Measurements from ENCODE around the gene PDE4D. TPM values are rescaled to one million over a fixed set of nuclear protein-coding genes. Genes with fewer than 3 reads are reported as not detected.
A peak's percentile ranks its signal among the peaks of the same experiment; 100 is the strongest.

Gene PDE4D
- total and polyA plus RNA-seq, 2 experiments from 2014 or later, result 4.3 to 9.7 TPM

DNA sequence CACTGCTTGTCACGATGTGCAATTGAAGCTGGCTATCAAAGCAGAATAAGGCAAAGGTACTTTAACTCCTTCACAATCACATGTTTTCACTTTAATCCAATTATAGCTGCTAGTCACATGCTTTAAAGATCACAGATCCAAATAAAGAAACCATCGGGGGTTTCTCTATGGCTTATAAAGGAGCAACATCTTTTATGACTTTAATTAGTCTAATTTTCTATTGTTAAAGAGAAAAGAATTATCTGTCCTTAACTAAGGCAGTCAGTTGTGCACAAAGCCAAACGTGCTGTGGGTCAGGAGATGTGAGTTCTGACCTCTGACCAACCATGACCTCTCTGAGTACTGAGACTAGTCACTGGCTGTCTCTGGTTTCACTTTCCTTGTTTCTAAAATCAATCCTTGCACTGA, 749.6 kb downstream of the PDE4D start:
- TF ChIP-seq EZH2phosphoT487 (IDR thresholded peaks at IDR 0.05; ENCODE audit: insufficient read depth, low read depth) (no peak), EZH2 (IDR thresholded peaks at IDR 0.05; ENCODE audit: insufficient read depth, poor library complexity, severe bottlenecking) (no peak)
- Histone ChIP-seq H3K36me3 (ENCODE audit: low read depth) (no peaks in the 10 kb centered on the region), H3K4me2 (ENCODE audit: unreplicated experiment) (peak overlapping the region; percentile 4), H3K79me2 (ENCODE audit: insufficient read depth) (no peaks in the 10 kb centered on the region), H3K9me3 (ENCODE audit: low read depth) (no peaks in the 10 kb centered on the region), H3K9me2 (ENCODE audit: insufficient read depth) (no peaks in the 10 kb centered on the region), H3K4me3 (no peak overlapping the region), H3K27ac (no peak overlapping the region), H3F3A (ENCODE audit: insufficient read depth) (no peaks in the 10 kb centered on the region), H3K9ac (no peak overlapping the region), H4K20me1 (ENCODE audit: insufficient read depth) (no peaks in the 10 kb centered on the region), H2AFZ (peak overlapping the region; percentile 24; the same call in 1 of the 2 replicates), H3K4me1 (ENCODE audit: insufficient read depth) (no peaks in the 10 kb centered on the region), H3K27me3 (replicated peaks; ENCODE audit: insufficient read depth) (no peaks in the 10 kb centered on the region)
- DNase-seq, result no peak
- in situ Hi-C loops (cut with MboI), result no loop called here
- 40 to 47% methylated on average over 3 of the region's 3 CpGs for WGBS, 2 experiments (ENCODE audit: low coverage in 1 of 2, low lambda C conversion rate in 2 of 2, missing lambda C conversion rate in 2 of 2)

DNA sequence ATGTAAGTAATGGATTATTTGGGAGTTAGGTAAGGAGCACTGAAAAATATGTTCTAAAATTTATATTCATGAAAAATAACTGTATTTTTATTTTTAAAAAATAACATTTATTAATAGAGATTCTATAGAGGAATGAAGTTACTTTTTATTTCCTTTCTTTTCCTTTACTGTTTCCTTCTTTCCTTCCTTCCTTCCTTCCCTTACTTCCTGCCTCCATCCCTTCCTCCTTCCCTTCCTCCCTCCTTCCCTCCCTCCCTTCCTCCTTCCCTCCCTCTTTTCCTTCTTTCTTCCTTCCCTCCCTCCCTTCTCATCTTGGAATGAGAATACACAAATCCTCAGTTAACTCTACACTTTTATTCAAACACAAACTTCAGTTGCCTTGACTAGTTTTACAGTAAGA, 750.6 kb downstream of the PDE4D start:
- Histone ChIP-seq H3F3A (ENCODE audit: insufficient read depth) (no peaks in the 10 kb centered on the region), H3K27me3 (replicated peaks; ENCODE audit: insufficient read depth) (no peaks in the 10 kb centered on the region), H3K27ac (no peak overlapping the region), H3K4me3 (no peak overlapping the region), H2AFZ (no peak overlapping the region), H3K79me2 (ENCODE audit: insufficient read depth) (no peaks in the 10 kb centered on the region), H3K4me2 (ENCODE audit: unreplicated experiment) (no peak overlapping the region), H3K9me2 (ENCODE audit: insufficient read depth) (no peaks in the 10 kb centered on the region), H3K36me3 (ENCODE audit: low read depth) (no peaks in the 10 kb centered on the region), H3K4me1 (ENCODE audit: insufficient read depth) (no peaks in the 10 kb centered on the region), H3K9ac (no peak overlapping the region), H3K9me3 (ENCODE audit: low read depth) (no peaks in the 10 kb centered on the region), H4K20me1 (ENCODE audit: insufficient read depth) (no peaks in the 10 kb centered on the region)
- TF ChIP-seq EZH2 (IDR thresholded peaks at IDR 0.05; ENCODE audit: insufficient read depth, poor library complexity, severe bottlenecking) (no peak), EZH2phosphoT487 (IDR thresholded peaks at IDR 0.05; ENCODE audit: insufficient read depth, low read depth) (no peak)
- no peak for DNase-seq
- in situ Hi-C loops (cut with MboI), result no loop called here

DNA sequence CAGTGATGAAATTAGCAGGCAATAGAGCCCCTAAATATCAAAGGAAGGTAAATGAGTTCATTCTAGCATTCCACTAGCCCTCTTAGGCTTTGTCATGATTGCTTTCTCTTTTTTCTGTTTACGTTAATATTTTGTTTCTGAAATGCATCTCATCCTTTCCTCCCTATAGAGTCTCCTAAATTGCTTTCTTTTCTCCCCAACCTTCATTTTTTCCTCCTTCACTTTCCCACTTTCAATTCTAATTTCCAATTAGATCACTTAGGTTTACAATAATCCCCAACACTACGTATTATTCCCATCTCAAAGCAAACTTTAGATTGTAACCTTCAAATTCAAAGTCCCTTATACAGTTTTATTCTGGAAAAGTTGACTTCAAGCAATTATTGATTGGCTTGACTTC, 751.4 kb downstream of the PDE4D start:
- Histone ChIP-seq H3K27ac (no peak overlapping the region), H2AFZ (no peak overlapping the region), H3K9me3 (ENCODE audit: low read depth) (no peaks in the 10 kb centered on the region), H3K36me3 (ENCODE audit: low read depth) (no peaks in the 10 kb centered on the region), H3K9me2 (ENCODE audit: insufficient read depth) (no peaks in the 10 kb centered on the region), H4K20me1 (ENCODE audit: insufficient read depth) (no peaks in the 10 kb centered on the region), H3K4me3 (no peak overlapping the region), H3K9ac (no peak overlapping the region), H3K4me2 (ENCODE audit: unreplicated experiment) (no peak overlapping the region), H3K4me1 (ENCODE audit: insufficient read depth) (no peaks in the 10 kb centered on the region), H3F3A (ENCODE audit: insufficient read depth) (no peaks in the 10 kb centered on the region), H3K79me2 (ENCODE audit: insufficient read depth) (no peaks in the 10 kb centered on the region), H3K27me3 (replicated peaks; ENCODE audit: insufficient read depth) (no peaks in the 10 kb centered on the region)
- 95 to 96% methylated on average over 2 of the region's 2 CpGs for WGBS, 2 experiments (ENCODE audit: low coverage in 1 of 2, low lambda C conversion rate in 2 of 2, missing lambda C conversion rate in 2 of 2)
- no peak for DNase-seq
- TF ChIP-seq EZH2 (IDR thresholded peaks at IDR 0.05; ENCODE audit: insufficient read depth, poor library complexity, severe bottlenecking) (no peak), EZH2phosphoT487 (IDR thresholded peaks at IDR 0.05; ENCODE audit: insufficient read depth, low read depth) (no peak)
- in situ Hi-C loops (cut with MboI), result no loop called here

DNA sequence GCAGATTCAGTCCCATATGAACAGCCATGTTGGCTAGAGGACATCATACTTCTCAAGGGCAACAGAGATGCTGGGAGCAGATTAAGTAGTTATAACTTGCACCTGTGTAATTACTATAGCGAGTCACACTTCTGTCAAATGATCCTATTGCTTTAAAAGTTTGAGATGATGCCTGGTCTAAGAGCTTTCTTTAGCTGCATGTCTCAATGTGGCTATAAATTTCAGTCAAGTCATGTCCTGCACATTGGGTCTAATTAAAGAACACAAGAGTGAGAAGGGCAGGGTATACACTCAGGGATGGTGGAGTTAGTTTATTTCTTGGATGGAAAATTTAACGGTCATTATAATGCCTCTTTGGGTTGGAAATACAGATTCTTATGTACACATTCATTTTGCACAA, 753.4 kb downstream of the PDE4D start:
- Histone ChIP-seq H3K27ac (no peak overlapping the region), H4K20me1 (ENCODE audit: insufficient read depth) (no peaks in the 10 kb centered on the region), H3F3A (ENCODE audit: insufficient read depth) (no peaks in the 10 kb centered on the region), H3K9me3 (ENCODE audit: low read depth) (no peaks in the 10 kb centered on the region), H3K27me3 (replicated peaks; ENCODE audit: insufficient read depth) (no peaks in the 10 kb centered on the region), H3K79me2 (ENCODE audit: insufficient read depth) (no peaks in the 10 kb centered on the region), H3K4me3 (no peak overlapping the region), H3K9ac (no peak overlapping the region), H3K4me1 (ENCODE audit: insufficient read depth) (no peaks in the 10 kb centered on the region), H3K4me2 (ENCODE audit: unreplicated experiment) (no peak overlapping the region), H2AFZ (no peak overlapping the region), H3K9me2 (ENCODE audit: insufficient read depth) (no peaks in the 10 kb centered on the region), H3K36me3 (ENCODE audit: low read depth) (no peaks in the 10 kb centered on the region)
- DNase-seq, result no peak
- WGBS, 2 experiments (ENCODE audit: low coverage in 1 of 2, low lambda C conversion rate in 2 of 2, missing lambda C conversion rate in 2 of 2), result 79 to 92% methylated on average over 2 of the region's 2 CpGs
- in situ Hi-C loops (cut with MboI), result no loop called here
- TF ChIP-seq EZH2phosphoT487 (IDR thresholded peaks at IDR 0.05; ENCODE audit: insufficient read depth, low read depth) (no peak), EZH2 (IDR thresholded peaks at IDR 0.05; ENCODE audit: insufficient read depth, poor library complexity, severe bottlenecking) (no peak)

DNA sequence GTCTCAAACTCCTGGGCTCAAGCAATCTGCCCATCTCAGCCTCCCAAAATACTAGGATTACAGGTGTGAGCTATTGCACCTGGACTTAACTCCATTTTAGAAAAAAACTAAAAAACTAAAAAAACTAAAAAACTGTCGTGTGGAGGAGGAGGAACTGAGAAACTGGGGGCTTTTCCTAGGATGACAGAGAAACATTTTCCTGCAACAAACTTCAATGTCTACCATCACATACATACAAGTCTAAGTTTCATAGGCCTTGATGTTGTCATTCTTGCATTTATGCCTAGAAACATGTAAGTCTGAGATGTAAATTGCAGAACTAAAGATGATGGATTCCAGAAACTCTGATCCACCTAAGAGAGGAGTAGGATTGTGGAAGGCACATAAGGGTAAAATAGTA, 753.8 kb downstream of the PDE4D start:
- no peaks in the 10 kb centered on the region for H3F3A ChIP-seq (ENCODE audit: insufficient read depth)
- no peak for DNase-seq
- H3K36me3 ChIP-seq (ENCODE audit: low read depth), result no peaks in the 10 kb centered on the region
- in situ Hi-C loops (cut with MboI), result no loop called here
- H3K4me2 ChIP-seq (ENCODE audit: unreplicated experiment), result no peak overlapping the region
- H3K27ac ChIP-seq, result no peak overlapping the region
- H3K4me1 ChIP-seq (ENCODE audit: insufficient read depth), result no peaks in the 10 kb centered on the region
- WGBS, 2 experiments (ENCODE audit: low coverage in 1 of 2, low lambda C conversion rate in 2 of 2, missing lambda C conversion rate in 2 of 2), result 82 to 89% methylated on average over 1 of the region's 1 CpG
- no peaks in the 10 kb centered on the region for H3K79me2 ChIP-seq (ENCODE audit: insufficient read depth)
- no peaks in the 10 kb centered on the region for H3K27me3 ChIP-seq (replicated peaks; ENCODE audit: insufficient read depth)
- no peaks in the 10 kb centered on the region for H3K9me3 ChIP-seq (ENCODE audit: low read depth)
- no peak overlapping the region for H3K9ac ChIP-seq
- no peak overlapping the region for H2AFZ ChIP-seq
- no peaks in the 10 kb centered on the region for H3K9me2 ChIP-seq (ENCODE audit: insufficient read depth)
- TF ChIP-seq EZH2 (IDR thresholded peaks at IDR 0.05; ENCODE audit: insufficient read depth, poor library complexity, severe bottlenecking) (no peak), EZH2phosphoT487 (IDR thresholded peaks at IDR 0.05; ENCODE audit: insufficient read depth, low read depth) (no peak)
- H3K4me3 ChIP-seq, result no peak overlapping the region
- H4K20me1 ChIP-seq (ENCODE audit: insufficient read depth), result no peaks in the 10 kb centered on the region

All from GM23248 (cell line).